ENCODE data around the gene PDXP. TPM values are rescaled to one million over a fixed set of nuclear protein-coding genes. Genes with fewer than 3 reads are reported as not detected.
"Not testable (repeated sequence)": the region's sequence is repeated elsewhere in the genome, so short reads cannot be mapped to it uniquely, and the experiment has no call there.

PDXP gene
- total RNA-seq, 1 experiment from 2014 or later, result 36.9 TPM

- H3K36me3 ChIP-seq (ENCODE audit: low read depth, low read length); H3K79me2 ChIP-seq (ENCODE audit: low read length); H3K9me2 ChIP-seq (replicated peaks; ENCODE audit: low read length); H4K20me1 ChIP-seq (ENCODE audit: low read length); H3F3A ChIP-seq (ENCODE audit: low read length, unreplicated experiment); POLR2A ChIA-PET (ENCODE audit: unreplicated experiment); ATAC-seq; H3K9ac ChIP-seq (ENCODE audit: low read length); H3K9me3 ChIP-seq (ENCODE audit: low read length); DNase-seq; BruUV-seq (replicated peaks); H3K27me3 ChIP-seq (ENCODE audit: low read length): not testable (repeated sequence)
- peak overlapping the region; percentile 13; the same call in 1 of the 2 replicates for H3K4me3 ChIP-seq (ENCODE audit: low read length)
- intact Hi-C loops (cut with micrococcal nuclease), result loop anchor here (10.0 kb wide), 1 partner anchor 49 kb away; no protein-coding TSS in a partner anchor
- H3K27ac ChIP-seq (ENCODE audit: low read length), result 0 out of 2 replicates have a peak overlapping the region, but pooled peaks have one; percentile 17
- H3K4me1 ChIP-seq (ENCODE audit: insufficient read depth, low read length), result peaks cover 16% of the 10 kb centered on the region
- H2AFZ ChIP-seq (ENCODE audit: low read length), result 0 out of 2 replicates have a peak overlapping the region, but pooled peaks have one; percentile 43
- H3K4me2 ChIP-seq (ENCODE audit: low read length), result peak overlapping the region; percentile 68
- CTCF ChIA-PET, result interaction anchor here (0.7 to 1.2 kb wide), 2 partner anchors 53 to 257 kb away, joined by 3 read pairs; partner anchors contain the start of gene POLR2F
Observed at GRCh38 chr22:37696260-37696656, 37.7 kb downstream of the PDXP start.

DNA sequence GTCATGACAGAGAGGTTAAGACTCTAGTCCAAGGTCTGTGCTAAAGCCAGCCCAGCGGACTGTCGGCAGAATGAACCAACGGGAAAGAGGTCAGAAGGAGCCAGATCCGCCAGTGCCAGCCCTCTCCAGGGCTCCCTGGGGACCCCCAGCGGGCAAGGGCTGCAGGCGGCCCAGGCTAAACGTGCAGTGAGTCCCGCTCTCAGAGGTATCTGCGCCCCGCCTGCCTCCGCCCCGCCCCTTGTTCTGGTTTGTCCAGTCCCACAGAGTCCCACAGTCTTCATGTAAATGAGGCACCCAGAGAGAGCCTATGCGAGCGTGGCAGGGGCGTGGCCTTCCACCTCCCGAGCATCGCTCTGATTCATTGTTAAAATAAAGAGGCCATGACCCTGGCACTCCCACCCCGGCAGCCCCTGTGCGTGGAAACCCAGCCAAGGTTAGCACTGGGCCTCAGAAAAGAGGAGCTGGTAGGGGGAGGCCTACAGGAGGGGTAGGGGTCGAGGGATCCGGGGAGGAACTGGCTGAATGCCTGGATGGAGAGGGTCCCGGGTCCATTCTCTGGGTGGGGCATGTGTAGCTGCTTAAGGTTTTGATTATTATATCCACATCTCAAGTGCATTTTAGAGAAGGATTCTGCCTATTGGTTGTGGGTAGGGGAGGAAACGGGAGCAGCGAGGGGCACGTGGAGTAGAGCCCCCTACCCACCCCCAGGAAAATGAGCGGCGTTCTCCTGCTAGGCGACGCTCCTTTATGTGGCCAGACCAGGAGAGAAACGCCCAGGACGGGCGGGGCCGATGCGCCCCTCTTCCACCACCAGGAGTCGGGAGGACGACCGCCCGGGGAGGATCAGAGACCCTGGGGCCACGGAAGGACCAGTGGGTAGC is 38.4 kb downstream of the PDXP start, which contains the start of gene TRIOBP:
Gene TRIOBP (plus strand): TSS at position 392 of the 881 bp plus-strand sequence. CDS start 4,318 bp downstream, outside the sequence.
- Histone ChIP-seq H3K27ac (ENCODE audit: low read length) (0 out of 2 replicates have a peak within 1 kb of the TSS, but pooled peaks have one; percentile 17), H3K79me2 (ENCODE audit: low read length) (no peaks in the 10 kb centered on the region), H4K20me1 (ENCODE audit: low read length) (no peaks in the 10 kb centered on the region), H3K9me3 (ENCODE audit: low read length) (no peaks in the 10 kb centered on the region), H3K36me3 (ENCODE audit: low read depth, low read length) (no peaks in the 10 kb centered on the region), H3K4me1 (ENCODE audit: insufficient read depth, low read length) (peaks cover 16% of the 10 kb centered on the region), H3K4me2 (ENCODE audit: low read length) (peak within 1 kb of the TSS; percentile 68), H3K4me3 (ENCODE audit: low read length) (peak within 1 kb of the TSS; percentile 13; the same call in 1 of the 2 replicates), H3F3A (ENCODE audit: low read length, unreplicated experiment) (no peaks in the 10 kb centered on the region), H3K9ac (ENCODE audit: low read length) (no peak within 1 kb of the TSS), H3K9me2 (replicated peaks; ENCODE audit: low read length) (no peaks in the 10 kb centered on the region), H3K27me3 (ENCODE audit: low read length) (no peaks in the 10 kb centered on the region), H2AFZ (ENCODE audit: low read length) (0 out of 2 replicates have a peak within 1 kb of the TSS, but pooled peaks have one; percentile 43)
- TF ChIP-seq EZH2phosphoT487 (IDR thresholded peaks at IDR 0.05; ENCODE audit: borderline replicate concordance, low read length), result no peak
- TF ChIP-seq, protein P1, sequence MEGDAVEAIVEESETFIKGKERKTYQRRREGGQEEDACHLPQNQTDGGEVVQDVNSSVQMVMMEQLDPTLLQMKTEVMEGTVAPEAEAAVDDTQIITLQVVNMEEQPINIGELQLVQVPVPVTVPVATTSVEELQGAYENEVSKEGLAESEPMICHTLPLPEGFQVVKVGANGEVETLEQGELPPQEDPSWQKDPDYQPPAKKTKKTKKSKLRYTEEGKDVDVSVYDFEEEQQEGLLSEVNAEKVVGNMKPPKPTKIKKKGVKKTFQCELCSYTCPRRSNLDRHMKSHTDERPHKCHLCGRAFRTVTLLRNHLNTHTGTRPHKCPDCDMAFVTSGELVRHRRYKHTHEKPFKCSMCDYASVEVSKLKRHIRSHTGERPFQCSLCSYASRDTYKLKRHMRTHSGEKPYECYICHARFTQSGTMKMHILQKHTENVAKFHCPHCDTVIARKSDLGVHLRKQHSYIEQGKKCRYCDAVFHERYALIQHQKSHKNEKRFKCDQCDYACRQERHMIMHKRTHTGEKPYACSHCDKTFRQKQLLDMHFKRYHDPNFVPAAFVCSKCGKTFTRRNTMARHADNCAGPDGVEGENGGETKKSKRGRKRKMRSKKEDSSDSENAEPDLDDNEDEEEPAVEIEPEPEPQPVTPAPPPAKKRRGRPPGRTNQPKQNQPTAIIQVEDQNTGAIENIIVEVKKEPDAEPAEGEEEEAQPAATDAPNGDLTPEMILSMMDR (conservative IDR thresholded peaks at IDR 0.05; ENCODE audit: low read depth, low read length), result peak; percentile 50; the same call in 1 of the 2 replicates
- TF ChIP-seq EZH2 (IDR thresholded peaks at IDR 0.05; ENCODE audit: low read length, unreplicated experiment), result no peak
- peak; percentile 99 for ATAC-seq
- intact Hi-C loops (cut with micrococcal nuclease), result loop anchor here (10.0 kb wide), 1 partner anchor 48 kb away; no protein-coding TSS in a partner anchor
- POLR2A ChIA-PET (ENCODE audit: unreplicated experiment), result no interaction called here
- DNase-seq, result peak; percentile 93
- CTCF ChIA-PET, result interaction anchor here (1.2 kb wide), 1 partner anchor 54 kb away, joined by 3 read pairs; no protein-coding TSS in a partner anchor
- BruUV-seq (replicated peaks), result no TSS peak

DNA sequence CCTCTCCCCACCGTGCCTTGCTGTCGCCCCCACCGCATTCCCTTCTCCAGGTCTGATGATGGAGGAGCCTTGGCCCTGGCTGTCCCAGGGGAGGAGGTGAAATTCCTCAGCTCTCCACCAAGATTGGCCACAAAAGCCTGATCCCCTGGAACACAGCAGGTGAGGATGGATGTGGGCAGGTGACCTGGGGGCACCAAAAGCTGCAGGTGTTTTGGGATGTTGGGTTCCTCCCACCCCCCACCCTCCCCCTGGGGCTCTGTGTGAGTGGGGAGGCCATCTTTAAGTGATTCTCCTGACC is 39.0 kb downstream of the PDXP start:
- no peak overlapping the region for H3K9ac ChIP-seq (ENCODE audit: low read length)
- CTCF ChIA-PET, result no interaction called here
- H2AFZ ChIP-seq (ENCODE audit: low read length), result no peak overlapping the region
- DNase-seq (no peak), ATAC-seq (no peak)
- H3F3A ChIP-seq (ENCODE audit: low read length, unreplicated experiment), result no peaks in the 10 kb centered on the region
- POLR2A ChIA-PET (ENCODE audit: unreplicated experiment), result no interaction called here
- H3K4me2 ChIP-seq (ENCODE audit: low read length), result no peak overlapping the region
- no peaks in the 10 kb centered on the region for H3K9me3 ChIP-seq (ENCODE audit: low read length)
- H3K36me3 ChIP-seq (ENCODE audit: low read depth, low read length), result no peaks in the 10 kb centered on the region
- intact Hi-C loops (cut with micrococcal nuclease), result loop anchor here (10.0 kb wide), 1 partner anchor 47 kb away; no protein-coding TSS in a partner anchor
- no peak for TF ChIP-seq EZH2phosphoT487 (IDR thresholded peaks at IDR 0.05; ENCODE audit: borderline replicate concordance, low read length)
- no peak for TF ChIP-seq EZH2 (IDR thresholded peaks at IDR 0.05; ENCODE audit: low read length, unreplicated experiment)
- TF ChIP-seq, protein P1 (conservative IDR thresholded peaks at IDR 0.05; ENCODE audit: low read depth, low read length), result no peak
- no peaks in the 10 kb centered on the region for H3K27me3 ChIP-seq (ENCODE audit: low read length)
- no peaks in the 10 kb centered on the region for H3K9me2 ChIP-seq (replicated peaks; ENCODE audit: low read length)
- no peaks in the 10 kb centered on the region for H3K79me2 ChIP-seq (ENCODE audit: low read length)
- H4K20me1 ChIP-seq (ENCODE audit: low read length), result no peaks in the 10 kb centered on the region
- H3K4me1 ChIP-seq (ENCODE audit: insufficient read depth, low read length), result peaks cover 16% of the 10 kb centered on the region
- no peak overlapping the region for H3K4me3 ChIP-seq (ENCODE audit: low read length)
- no peak overlapping the region for H3K27ac ChIP-seq (ENCODE audit: low read length)
- BruUV-seq (replicated peaks), result no TSS peak

Data from PC-3 (cell line).